ENCODE results near the gene CTNNA1.

CTNNA1 gene

DNA sequence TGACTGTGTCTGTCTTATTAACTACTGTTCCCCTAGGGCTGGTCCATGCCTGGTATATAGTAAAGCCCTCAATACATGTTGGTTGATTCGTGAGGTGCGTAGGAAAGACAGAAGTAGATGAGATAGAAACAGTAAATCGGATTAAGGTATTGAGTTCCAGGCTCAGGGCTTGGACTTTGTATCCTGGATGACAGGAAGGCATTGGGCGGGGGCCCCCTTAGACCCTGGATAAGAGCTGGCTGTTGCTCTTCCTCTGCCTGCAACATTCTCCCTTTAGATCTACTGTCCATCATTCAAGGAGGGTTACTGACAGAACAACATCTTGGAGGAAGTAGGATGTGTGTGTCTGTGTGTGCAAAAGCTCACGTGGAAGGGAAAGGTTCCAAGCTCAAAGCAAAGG, 31.2 kb upstream of the CTNNA1 start:
- Histone ChIP-seq H3K27me3 (replicated peaks; ENCODE audit: control insufficient read depth, insufficient read depth, low read length) (no peaks in the 10 kb centered on the region), H3K36me3 (ENCODE audit: control insufficient read depth, insufficient read depth, low read length) (no peaks in the 10 kb centered on the region), H3K4me3 (replicated peaks; ENCODE audit: low read depth, low read length) (no peak overlapping the region)
- DNase-seq (ENCODE audit: extremely low read depth, insufficient read length), result no peak
- TF ChIP-seq, protein P1, sequence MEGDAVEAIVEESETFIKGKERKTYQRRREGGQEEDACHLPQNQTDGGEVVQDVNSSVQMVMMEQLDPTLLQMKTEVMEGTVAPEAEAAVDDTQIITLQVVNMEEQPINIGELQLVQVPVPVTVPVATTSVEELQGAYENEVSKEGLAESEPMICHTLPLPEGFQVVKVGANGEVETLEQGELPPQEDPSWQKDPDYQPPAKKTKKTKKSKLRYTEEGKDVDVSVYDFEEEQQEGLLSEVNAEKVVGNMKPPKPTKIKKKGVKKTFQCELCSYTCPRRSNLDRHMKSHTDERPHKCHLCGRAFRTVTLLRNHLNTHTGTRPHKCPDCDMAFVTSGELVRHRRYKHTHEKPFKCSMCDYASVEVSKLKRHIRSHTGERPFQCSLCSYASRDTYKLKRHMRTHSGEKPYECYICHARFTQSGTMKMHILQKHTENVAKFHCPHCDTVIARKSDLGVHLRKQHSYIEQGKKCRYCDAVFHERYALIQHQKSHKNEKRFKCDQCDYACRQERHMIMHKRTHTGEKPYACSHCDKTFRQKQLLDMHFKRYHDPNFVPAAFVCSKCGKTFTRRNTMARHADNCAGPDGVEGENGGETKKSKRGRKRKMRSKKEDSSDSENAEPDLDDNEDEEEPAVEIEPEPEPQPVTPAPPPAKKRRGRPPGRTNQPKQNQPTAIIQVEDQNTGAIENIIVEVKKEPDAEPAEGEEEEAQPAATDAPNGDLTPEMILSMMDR (IDR thresholded peaks at IDR 0.05; ENCODE audit: insufficient read depth, low read length, poor library complexity, severe bottlenecking), result no peak

DNA sequence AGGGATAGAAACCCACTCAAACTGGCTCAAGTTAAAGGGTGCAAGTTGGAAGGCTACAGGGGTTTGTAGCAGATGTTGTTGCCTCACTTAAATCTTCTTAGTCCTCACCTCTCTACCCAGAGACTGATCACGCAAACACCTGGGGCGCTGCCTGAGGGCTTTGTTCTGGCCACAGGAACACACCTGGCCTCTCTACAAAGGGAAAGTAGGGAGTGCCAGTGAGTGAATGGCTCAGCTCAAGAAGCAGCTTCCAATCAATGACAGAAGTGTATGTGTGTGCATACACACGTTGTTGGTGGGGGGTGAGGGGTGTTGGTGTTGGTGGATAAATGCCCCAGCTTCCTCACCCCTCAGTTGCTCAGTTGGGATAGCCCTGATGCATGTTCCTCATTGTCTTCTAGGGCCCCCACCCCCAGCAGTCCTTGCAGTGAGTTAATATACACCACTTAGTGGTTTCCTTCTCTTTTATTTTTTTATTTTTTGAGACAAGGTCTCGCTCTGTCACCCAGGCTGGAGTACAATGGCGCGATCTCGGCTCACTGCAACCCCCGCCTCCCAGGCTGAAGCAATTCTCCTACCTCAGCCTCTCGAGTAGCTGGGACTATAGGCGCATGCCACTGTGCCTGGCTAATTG, 30.6 kb upstream of the CTNNA1 start:
- H3K36me3 ChIP-seq (ENCODE audit: control insufficient read depth, insufficient read depth, low read length), result no peaks in the 10 kb centered on the region
- H3K27me3 ChIP-seq (replicated peaks; ENCODE audit: control insufficient read depth, insufficient read depth, low read length), result no peaks in the 10 kb centered on the region
- DNase-seq (ENCODE audit: extremely low read depth, insufficient read length), result no peak
- TF ChIP-seq, protein P1 (IDR thresholded peaks at IDR 0.05; ENCODE audit: insufficient read depth, low read length, poor library complexity, severe bottlenecking), result no peak
- no peak overlapping the region for H3K4me3 ChIP-seq (replicated peaks; ENCODE audit: low read depth, low read length)

DNA sequence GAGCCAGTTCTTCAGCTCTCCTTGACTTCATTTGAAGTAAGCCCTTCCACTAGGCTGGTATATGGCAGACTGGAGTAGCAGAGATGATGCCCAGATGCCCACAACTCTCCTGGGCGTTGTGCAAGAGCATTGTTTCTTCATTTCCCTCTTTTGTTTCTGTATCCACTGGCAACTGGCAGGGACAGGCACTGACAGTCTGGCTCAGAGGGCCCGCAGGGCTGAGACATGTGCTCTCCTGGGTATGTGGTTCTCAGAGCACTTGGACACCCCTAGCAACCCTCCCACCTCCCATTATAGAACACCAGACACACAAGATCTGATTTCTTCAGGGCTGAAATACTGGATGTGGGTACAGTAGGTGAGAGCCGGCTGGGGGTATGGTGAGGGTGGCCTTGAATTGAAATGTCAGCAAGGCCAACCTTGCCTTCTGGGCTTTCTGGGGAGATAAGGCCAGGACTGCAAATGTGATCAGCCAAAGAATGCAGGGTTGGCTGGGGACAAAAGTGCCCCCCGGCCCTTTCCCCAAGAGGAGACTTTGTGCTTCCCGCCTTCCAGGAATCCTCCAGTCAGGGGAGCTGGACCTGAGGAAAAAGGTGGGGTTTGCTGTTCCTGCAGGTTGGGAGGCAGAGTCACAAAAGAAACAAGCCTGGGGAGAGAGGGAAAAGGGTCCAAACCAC, 28.6 kb upstream of the CTNNA1 start:
- no peak for DNase-seq (ENCODE audit: extremely low read depth, insufficient read length)
- Histone ChIP-seq H3K36me3 (ENCODE audit: control insufficient read depth, insufficient read depth, low read length) (no peaks in the 10 kb centered on the region), H3K4me3 (replicated peaks; ENCODE audit: low read depth, low read length) (no peak overlapping the region), H3K27me3 (replicated peaks; ENCODE audit: control insufficient read depth, insufficient read depth, low read length) (no peaks in the 10 kb centered on the region)
- TF ChIP-seq, protein P1 (IDR thresholded peaks at IDR 0.05; ENCODE audit: insufficient read depth, low read length, poor library complexity, severe bottlenecking), result no peak

DNA sequence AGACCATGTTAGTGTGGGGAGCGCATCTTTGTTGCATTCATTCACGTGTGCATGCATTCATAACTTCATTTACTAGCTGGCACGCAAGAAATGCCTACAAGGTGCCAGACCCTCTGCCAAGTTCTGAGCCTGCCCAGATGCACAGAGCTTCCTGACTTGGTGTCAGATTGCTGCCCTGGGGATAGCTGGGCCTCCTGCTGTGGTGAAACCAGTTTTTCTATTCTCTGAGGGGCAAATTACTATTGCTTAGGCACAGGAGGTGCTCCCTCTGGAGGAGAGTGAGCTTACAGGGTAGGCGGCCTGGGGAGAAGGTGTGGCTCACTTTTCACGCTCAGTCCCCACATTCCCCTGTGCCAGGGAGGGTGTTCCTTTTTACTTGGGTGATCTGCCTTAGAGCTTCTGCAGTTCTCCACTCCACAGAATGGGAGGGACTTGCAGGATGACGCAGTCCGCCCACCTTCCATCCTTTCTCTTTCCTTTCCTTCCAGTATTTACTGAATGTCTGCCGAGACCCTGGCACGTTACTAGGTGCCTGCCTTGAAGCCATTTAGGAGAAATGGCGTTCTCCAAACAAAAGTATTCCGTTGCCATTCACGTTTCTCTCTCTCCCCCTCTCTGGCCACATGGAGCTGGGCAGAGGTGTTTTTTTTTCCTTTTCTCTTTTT, 27.9 kb upstream of the CTNNA1 start:
- TF ChIP-seq, protein P1 (IDR thresholded peaks at IDR 0.05; ENCODE audit: insufficient read depth, low read length, poor library complexity, severe bottlenecking), result peak; percentile 39
- H3K36me3 ChIP-seq (ENCODE audit: control insufficient read depth, insufficient read depth, low read length), result no peaks in the 10 kb centered on the region
- no peak for DNase-seq (ENCODE audit: extremely low read depth, insufficient read length)
- H3K27me3 ChIP-seq (replicated peaks; ENCODE audit: control insufficient read depth, insufficient read depth, low read length), result no peaks in the 10 kb centered on the region
- H3K4me3 ChIP-seq (replicated peaks; ENCODE audit: low read depth, low read length), result no peak overlapping the region

DNA sequence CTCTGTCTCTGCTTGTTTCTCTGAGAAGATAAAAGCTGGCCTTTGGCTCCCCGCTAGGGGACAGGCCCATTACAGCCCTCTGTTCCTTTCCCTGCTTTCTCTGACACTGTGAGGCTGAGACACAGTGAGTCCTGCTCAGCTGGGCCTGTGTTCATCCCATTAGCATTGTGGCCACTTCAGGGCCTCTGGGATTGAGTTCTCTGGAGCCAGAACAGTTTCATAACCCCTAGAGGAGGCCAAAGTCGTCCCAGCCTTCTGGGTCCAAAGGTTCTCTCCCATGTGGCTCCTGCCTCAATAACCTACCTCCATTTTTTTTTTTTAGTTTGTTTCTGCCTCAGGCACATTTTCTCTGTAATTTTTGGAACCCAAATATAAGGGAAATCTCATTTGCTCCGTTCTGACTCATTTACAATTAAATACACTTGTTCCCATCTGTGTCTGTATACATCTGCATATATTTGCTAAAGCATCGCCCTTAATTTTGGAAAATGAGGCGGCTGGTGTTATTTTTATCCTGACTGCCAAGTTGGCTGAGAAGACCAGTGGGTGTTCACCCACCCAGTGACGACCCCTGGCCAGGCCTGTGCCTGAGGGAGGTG, 27.3 kb upstream of the CTNNA1 start:
- Histone ChIP-seq H3K4me3 (replicated peaks; ENCODE audit: low read depth, low read length) (no peak overlapping the region), H3K27me3 (replicated peaks; ENCODE audit: control insufficient read depth, insufficient read depth, low read length) (no peaks in the 10 kb centered on the region), H3K36me3 (ENCODE audit: control insufficient read depth, insufficient read depth, low read length) (no peaks in the 10 kb centered on the region)
- no peak for DNase-seq (ENCODE audit: extremely low read depth, insufficient read length)
- TF ChIP-seq, protein P1 (IDR thresholded peaks at IDR 0.05; ENCODE audit: insufficient read depth, low read length, poor library complexity, severe bottlenecking), result no peak

Measured in GM06990 (cell line).